GM19455 (cell line): ENCODE data around the gene TMEM60.
"Not testable (repeated sequence)": the region's sequence is repeated elsewhere in the genome, so short reads cannot be mapped to it uniquely, and the experiment has no call there.

Experiments
- ATAC-seq: cut with Tn5 transposase; IDR thresholded peaks from one replicate; pipeline ENCODE4 v1.9.1; 2021; ENCODE audit not compliant: unreplicated experiment

Gene TMEM60

DNA sequence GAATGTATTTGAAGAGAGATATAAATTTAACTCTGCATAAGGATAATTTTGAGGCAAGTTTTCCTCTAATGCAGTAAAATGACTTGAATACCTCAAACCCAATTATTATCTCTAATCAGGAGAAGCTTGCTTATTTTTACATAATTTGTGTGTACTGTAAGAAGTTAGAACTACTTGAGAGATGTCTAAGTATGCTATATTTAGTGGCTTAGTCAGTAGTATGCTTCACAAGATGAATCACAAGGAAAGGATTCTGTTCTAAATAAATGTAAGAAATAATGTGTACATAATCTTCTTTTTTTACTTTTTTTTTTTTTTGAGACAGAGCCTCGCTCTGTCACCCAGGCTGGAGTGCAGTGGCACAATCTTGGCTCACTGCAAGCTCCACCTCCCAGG is 14.1 kb upstream of the TMEM60 start:
- no peak for ATAC-seq

DNA sequence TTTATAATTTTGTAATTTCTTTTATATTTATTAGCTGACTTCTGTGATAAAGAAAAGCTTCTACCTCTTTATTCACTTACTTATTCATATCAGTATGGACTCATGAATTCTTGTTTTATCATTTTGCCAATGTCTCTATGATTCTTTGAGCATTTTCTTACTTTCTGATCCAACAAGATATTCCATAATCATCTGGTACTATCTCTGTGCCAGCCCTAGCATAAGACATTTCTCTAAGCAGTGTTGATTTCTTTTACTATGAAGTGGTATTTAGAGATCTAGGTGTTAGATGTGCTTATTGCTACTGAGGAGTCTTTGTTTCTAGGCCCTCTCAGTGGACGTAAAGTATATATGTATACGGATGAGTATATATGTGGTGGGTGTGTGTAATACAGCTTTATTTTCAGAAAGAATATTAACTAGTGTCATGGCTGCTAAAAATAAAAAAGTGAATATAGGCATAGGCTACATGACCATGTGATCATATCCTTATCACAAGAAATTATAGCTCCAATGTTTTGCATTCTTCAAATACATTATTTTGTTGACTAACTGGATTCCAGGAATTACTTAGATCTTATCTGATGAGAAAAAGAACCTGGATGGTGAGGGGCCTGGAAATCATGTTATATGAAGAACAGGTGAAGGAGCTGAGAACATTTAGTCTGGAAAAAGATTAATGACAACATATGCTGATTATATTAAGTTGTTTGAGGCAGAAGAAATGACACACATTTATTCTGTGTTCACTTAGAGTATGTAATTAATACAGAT is 13.5 kb upstream of the TMEM60 start:
- ATAC-seq: no peak

DNA sequence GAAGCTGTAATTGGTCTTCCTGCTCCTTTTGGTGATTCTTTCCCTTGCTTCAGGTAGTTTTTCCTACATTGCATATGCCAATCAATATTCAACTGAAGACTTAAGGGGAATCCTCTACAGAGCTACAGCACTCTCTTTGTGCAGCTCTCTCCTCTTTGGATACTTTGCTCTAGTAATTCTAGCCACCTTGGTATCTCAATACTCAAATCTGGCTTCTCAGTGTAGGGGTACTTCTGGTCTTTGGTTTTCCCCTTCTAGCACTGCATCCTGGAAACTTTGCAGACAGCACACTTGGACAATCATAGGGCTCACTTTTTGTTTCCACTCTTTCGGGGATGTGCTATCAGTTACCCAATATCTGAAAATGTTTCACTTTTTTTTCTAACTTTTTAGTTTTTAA is 10.3 kb upstream of the TMEM60 start:
- ATAC-seq: no peak

DNA sequence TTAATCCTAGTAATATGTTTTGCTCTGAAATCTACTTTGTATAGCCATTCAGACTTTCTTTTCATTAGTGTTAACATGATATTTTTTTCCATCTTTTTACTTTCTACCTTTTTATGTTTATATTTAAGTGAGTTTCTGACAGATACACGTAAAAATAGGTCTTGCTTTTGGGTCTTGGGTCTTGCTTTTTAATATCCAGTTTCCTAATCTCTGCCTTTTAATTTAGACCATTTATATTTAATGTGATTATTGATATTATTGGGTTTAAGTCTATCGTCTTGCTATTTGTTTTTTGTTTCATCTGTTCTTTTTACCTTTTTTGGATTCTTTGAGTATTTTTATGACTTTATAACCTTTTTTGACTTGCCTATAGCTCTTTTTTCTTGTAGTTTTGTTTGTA is 8.2 kb upstream of the TMEM60 start:
- ATAC-seq: no peak

DNA sequence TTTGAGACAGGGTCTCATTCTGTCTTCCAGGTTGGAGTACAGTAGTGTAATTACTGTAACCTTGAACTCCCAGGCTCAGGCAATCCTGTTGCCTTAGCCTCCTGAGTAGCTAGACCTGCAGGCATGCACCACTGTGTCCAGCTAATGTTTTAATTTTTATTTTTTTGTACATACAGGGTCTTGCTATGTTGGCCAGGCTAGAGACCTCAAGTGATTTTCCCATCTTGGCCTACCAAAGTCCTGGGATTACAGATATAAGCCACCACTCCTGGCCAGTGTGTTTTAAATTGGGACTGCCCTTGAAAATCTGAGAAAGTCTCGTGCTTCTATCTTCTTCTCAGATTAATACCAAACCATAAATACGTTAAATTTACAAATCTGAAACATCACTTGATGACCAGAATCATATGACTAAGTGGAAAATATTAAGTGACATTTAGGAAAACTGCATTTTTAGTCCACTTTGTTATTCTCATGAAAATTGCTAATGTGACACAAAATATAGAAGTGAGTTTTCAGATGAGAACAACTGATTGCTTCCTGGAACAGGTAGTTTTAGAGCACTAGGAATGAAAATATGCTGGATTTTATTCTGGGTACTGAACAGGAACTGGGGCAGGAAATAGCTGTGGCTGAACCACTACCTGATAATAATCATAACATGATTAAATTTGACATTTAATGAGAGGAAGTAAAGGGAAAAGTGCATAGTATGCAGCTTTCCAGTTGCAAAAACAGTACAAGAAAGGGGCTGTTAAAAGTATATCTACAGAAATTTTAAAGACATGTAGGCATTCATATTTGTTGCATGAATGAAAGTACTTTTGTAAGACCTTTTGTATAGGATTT is 4.5 kb upstream of the TMEM60 start:
- ATAC-seq: no peak

DNA sequence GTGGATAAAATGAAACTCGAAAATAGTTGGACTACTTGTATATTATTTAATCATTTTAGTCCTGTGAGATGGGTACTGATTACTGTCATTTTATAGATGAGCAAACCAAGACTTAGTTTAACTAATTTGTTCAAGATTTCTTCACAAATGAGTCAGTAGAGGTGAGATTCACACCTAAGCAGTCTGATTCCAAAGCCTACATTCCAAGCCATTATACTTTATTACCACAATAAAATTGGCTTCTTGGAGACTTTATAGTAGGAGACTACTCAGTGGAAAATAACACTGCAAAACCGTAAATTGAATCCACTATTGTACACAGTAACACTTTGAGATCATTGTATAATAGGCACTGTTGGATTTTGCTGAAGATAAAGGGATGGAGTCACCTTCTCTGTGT is 2.5 kb upstream of the TMEM60 start:
- no peak for ATAC-seq

DNA sequence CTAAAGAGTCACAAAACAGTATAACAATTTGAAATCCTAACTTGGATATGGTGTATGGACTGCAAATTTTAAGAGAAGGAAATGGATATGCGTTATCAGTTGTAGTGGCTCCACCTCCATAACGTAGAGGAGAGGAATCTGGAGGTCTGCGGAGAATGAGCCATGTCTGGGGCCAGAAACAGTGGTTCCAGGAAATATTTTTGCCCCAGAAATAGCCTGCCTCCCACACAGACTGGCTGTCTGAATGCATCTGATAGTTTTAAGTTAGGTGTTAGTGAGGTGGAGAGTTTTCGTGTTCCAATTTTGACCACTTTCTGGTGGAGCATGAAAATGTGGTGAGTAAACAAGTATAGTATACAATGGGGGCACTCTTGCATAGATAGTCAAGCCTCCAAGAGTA is 1.9 kb upstream of the TMEM60 start:
- no peak for ATAC-seq

DNA sequence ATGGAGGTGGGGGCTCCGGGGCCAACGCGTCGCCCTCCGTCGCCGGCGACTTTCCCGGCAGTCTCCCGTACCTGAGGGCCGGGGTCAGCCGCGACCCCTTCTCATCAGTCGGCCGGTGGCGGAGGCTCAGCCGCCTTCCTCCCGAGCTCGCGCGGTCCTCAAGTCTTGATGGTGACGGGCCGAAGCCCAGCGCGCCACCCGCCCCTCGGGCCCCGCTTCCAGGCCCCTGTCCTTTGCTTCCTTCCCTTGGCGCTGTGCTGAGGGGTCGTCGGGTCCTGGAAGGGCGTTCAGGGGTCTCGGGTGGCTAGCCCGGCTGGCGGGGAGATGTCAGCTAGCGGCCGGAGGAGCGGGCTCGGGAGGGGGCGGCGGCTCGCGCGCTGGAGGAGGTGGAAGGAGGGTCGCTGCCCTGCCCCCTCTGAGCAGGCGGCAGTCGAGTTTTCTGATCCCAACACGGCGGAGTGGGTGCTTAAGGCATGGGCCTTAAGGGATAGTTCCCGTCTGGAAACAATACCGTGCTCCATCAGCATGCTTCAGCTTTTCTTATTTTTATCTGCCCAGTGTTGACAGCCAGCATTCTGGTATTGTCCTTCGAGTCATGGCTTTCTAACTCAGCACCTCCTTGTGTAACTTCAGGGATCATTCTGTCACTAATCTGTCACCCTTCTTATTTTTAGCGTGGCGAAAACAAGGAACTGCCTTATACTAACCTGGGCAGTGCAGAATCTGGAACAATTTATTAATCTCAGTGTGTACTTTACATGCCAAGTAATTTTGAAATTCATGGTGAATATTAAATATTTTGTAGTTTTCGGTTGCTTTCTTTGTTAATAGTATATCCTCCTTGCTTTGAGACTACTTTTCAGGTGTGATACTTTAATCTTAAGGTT is 1.1 kb upstream of the TMEM60 start:
- peak; percentile 4 for ATAC-seq

DNA sequence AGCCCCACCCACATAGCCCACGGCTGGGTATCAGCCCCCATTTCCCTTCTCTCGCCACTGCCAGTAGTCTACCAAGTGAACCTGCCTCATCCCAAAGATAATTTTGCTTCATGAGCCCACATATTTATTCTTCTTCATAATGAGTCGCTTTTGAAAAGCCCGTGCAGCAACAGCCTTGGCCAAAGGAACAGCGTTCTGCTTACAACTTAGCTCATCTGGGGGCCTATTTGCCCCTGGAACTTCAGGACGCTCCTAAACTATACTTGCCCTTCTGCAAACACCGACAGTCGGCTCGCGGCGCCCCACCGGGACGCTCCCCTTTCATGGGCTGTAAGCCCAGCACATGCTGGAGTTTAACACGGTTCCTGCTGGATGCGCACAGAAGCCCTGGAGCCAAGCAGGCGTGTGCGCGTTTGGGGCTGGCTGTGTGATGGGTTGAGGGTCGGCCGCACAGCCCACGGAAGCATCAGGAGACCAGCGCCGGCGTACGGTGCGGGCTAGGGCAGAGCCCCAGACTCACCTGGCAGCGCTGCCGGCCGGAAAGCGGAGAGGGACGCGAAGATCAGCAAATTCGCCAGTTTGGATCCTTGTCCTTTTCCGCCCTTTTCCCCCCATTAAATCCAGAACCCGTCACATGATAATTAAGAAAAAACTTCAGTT is 370 bp downstream of the TMEM60 start:
- peak; percentile 38 for ATAC-seq

DNA sequence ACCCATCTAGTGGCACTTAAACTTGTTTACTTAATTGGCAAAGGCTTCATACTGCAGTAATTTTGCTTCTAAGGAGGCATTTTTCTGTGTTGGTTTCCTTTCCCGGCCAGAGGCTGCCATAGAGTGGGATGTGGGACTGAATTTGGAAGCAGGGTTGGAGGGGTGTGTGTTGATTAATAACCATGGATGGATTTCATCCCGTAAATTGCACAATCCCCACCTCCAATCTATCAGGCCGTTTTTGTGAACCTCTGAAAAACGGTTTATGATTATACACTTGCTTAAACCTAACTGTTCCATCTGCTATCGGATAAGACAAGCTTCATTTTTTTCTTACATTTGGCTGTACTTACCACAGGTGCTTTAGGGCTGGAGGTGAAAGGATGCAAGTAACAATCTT is 1.3 kb downstream of the TMEM60 start:
- ATAC-seq: no peak

DNA sequence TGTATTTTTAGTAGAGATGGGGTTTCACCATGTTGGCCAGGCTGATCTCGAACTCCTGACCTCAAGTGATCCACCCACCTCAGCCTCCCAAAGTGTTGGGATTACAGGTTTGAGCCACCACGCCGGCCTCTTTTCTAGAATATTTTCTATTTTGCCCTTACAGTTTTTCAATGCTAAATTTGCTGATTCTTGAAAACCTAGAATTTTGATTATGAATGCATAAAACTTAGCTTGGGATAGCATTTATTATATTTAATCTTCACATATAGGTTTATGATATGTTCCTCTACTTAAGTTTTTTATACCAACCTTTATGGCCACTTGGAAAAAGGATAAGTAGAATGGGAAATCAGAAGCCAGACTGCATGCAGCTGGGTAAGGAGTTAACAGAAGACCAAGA is 2.1 kb downstream of the TMEM60 start:
- no peak for ATAC-seq

DNA sequence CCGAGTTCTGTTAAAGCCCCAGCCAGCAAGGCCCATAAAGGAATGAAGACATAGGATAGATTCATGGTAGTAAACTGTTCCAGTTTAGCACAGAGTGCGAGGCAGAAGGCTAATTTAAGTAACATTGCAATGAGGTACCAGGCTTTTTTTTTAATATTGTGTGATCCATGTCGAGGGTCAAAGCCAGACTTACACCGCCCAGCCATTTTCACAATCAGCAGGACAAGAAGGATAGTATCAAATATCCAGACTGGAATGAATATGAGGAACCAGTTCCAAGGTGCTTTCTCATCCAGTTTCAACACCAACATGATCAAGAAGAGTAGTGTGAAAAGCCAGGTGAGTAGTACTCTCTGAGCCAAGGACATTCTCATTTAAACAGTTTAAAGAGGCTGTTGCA is 4.2 kb downstream of the TMEM60 start:
- ATAC-seq: no peak

DNA sequence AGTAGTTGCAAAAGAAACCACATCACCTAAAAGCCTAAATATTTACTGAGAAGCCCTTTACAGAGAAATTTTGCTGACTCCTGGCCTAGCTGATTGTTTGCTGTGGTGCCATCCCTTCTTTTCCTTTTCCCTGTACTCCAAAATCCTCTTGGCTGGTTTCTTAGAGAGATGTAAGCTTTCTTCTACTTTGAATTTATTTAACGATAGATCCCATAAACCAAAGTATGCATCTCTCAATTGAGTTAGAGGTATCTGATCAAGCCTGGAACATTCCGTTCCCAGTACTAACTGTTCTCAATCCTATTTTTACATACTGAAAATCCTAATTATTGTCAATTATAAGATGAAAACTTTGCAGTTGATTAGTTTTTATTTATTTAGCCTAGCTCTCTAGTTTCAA is 6.3 kb downstream of the TMEM60 start:
- no peak for ATAC-seq

DNA sequence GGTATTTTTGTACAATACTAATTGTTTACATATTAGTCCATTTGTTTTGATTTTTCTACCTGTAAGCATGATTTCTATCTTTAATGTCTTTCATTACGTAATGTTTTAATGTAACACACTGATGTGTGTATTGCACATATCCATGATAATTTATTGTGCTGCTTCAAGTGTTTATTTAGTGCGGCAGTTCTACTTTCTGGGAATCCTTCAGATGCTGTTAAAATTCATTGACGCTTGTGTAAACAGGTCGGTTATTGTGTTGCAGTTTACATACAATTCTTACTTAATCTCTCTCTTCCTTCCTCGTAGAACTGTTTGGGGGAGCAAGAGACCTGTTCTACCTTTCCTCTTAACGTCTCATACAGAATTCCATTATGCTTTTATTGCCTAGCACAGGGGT is 6.9 kb downstream of the TMEM60 start:
- ATAC-seq: no peak

DNA sequence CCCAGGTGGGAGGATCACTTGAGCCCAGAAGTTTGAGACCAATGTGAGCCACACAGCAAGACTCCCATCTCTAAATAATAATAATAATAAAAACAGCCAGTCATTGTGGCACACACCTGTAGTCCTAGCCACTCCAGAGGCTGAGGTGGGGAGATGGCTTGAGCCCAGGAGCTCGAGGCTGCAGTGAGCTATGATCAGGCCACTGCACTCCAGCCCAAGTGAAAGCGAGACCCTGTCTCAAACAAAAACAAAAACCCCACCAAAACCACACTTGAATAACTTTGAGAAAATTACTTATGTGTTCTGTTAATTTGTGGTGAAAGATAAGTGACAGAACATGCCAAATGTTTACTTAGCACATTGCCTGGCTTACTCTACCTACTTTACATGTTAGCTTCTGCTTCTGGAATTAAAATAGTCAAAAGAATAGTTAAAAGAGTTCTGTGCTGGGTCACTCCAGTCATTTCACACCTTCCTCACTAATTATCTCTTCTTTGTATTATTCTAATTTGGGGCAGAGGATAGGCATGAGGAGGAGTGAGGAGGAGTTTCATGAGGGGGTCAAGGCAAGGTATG is 9.8 kb downstream of the TMEM60 start:
- ATAC-seq: no peak

DNA sequence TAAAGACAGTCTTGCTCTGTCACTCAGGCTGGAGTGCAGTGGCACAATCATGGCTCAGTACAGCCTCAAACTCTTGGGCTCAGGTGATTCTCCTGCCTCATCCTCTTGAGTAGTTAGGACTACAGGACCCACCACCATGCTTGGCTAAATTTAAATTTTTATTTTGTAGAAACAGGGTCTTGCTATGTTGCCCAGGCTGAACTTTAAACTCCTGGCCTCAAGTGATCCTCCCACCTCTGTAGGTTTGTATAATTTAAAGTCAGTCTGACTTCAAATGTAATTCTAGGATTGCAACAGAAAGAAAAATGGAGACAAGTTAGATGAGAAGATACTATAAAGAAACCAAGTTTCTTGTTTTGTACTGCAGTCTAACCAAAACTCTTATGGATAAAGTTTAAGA is 11.5 kb downstream of the TMEM60 start:
- ATAC-seq: no peak

DNA sequence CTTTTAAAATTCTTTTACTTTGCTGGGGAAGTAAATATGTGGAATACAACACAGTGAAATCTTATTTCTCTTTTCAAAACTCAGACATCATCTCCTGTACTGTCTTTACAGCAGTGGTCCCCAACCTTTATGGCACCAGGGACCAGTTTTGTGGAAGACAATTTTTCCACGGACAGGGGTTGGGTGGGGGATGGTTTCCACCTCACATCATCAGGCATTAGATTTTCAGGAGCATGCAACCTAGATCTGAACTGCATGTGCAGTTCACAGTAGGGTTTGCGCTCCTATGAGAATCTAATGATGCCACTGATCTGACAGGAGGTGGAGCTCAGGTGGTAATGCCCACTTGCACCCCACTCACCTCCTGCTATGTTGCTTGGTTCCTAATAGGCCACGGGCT is 12.2 kb downstream of the TMEM60 start:
- ATAC-seq: no peak

DNA sequence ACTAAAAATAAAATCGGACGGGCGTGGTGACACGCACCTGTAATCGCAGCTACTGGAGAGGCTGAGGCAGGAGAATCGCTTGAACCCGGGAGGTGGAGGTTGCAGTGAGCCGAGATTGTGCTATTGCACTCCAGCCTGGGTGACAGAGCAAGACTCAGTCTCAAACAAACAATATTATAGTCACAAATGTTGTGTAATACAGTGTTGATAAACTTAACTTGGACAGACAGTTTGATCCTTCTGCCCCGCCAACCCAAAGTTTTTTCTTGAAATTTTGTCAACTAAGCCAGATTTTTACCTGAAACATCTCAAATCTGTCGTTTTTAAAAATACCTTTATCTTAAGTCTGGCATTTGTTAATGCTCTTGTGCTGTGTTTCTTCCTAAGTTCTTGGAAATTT is 13.8 kb downstream of the TMEM60 start:
- ATAC-seq: not testable (repeated sequence)

DNA sequence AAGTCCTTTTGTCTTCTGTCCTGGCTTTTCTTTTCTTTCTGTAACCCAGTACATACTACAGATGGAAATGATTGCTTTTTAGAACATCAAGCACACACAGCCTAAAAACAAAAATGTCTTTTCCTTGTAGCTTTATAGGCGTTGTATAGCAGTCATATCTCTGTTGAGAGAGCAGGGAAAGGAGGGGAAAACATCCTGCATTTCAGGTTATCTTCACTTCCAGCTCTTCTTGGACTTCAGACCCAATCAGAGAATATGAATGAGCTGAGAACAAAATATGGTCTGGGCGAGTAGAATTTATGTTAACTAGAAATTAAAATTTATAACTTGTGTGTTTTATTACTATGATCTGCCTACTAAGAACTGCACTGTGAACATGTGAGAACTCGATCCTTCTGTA is 14.7 kb downstream of the TMEM60 start:
- ATAC-seq: no peak

DNA sequence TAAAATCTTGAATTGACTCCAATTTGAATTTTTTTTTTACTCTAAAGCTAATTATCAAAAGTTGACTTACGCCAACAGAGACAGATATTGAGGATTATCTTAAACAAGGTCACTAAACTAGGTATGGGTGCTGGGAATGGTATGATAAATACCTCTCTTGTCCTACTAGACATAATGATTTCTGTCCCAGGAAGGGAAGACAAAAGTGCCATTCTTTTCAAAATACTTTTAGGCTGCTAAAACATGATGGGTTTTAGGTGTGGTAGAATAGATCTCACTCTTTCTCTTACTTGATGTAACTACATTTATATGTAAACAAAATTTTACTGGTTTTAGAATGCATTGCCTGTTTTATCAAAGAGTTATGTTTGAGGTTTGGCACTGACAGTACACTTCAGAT is 15.1 kb downstream of the TMEM60 start:
- ATAC-seq: no peak

DNA sequence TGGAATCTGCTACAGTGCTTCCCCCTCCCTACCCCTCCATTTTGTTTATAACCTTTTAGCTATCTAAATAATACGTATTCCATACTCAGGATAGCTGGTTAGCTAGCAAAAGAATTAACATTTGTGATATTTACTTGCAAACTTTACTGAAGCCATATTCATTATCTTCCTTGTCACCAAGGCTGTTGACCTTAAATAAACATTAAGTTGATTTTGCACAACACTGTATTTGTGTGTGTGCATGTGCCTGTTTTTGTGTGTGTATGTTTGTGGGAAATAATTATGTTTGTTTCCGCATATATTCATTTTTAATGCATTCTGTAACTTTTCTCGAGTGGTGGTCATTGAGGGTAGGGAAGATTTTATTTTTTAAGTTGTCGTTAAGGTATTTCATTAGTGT is 15.9 kb downstream of the TMEM60 start:
- no peak for ATAC-seq
